GM23338 (cell line): ENCODE results near the gene DAB2. TPM values are rescaled to one million over a fixed set of nuclear protein-coding genes. Genes with fewer than 3 reads are reported as not detected.

Experiments used
- ATAC-seq: fragments of 200-7000 bp; cut with Tn5 transposase; 3 replicates; pipeline ENCODE4 v1.9.1; 2020
- DNase-seq: peaks from one replicate; pipeline ENCODE4 v3.0.0-alpha.2; 2015; ENCODE audit warnings: low spot score
- H2AFZ ChIP-seq: fragments of 200-600 bp; sonication (generic); 2 replicates; pipeline ENCODE4 v1.8.0; 2016; ENCODE audit warnings: antibody characterized with exemption, mild to moderate bottlenecking, moderate library complexity
- H3F3A ChIP-seq: fragments of 200-600 bp; sonication (generic); replicated peaks from 2 replicates; pipeline ENCODE4 v1.8.0; 2017; ENCODE audit warnings: antibody characterized with exemption, mixed run types, low read depth
- H3K27ac ChIP-seq: fragments of 200-600 bp; sonication (generic); 2 replicates; pipeline ENCODE4 v1.6.1; 2016; ENCODE audit warnings: low read depth
- H3K27me3 ChIP-seq: fragments of 200-600 bp; sonication (generic); 2 replicates; pipeline ENCODE4 v1.8.0; 2016; ENCODE audit warnings: mild to moderate bottlenecking, mixed run types, moderate library complexity; ENCODE audit not compliant: insufficient read depth
- H3K36me3 ChIP-seq: fragments of 200-600 bp; sonication (generic); 2 replicates; pipeline ENCODE4 v1.8.0; 2016; ENCODE audit warnings: mild to moderate bottlenecking; ENCODE audit not compliant: insufficient read depth
- H3K4me1 ChIP-seq: fragments of 200-600 bp; sonication (generic); 2 replicates; pipeline ENCODE4 v1.8.0; 2016; ENCODE audit warnings: mild to moderate bottlenecking, moderate library complexity; ENCODE audit not compliant: insufficient read depth
- H3K4me2 ChIP-seq: fragments of 200-600 bp; sonication (generic); 2 replicates; pipeline ENCODE4 v1.7.1; 2017; ENCODE audit warnings: mixed run types
- H3K4me3 ChIP-seq: fragments of 200-600 bp; sonication (generic); 2 replicates; pipeline ENCODE4 v1.6.1; 2016; ENCODE audit warnings: mixed run types
- H3K79me2 ChIP-seq: fragments of 200-600 bp; sonication (generic); replicated peaks from 2 replicates; pipeline ENCODE4 v1.8.0; 2017; ENCODE audit warnings: mild to moderate bottlenecking; ENCODE audit not compliant: insufficient read depth
- H3K9me2 ChIP-seq: fragments of 200-600 bp; sonication (generic); 2 replicates; pipeline ENCODE4 v1.8.0; 2017; ENCODE audit not compliant: insufficient read depth
- H4K20me1 ChIP-seq: fragments of 200-600 bp; sonication (generic); replicated peaks from 2 replicates; pipeline ENCODE4 v1.8.0; 2017; ENCODE audit warnings: mild to moderate bottlenecking; ENCODE audit not compliant: insufficient read depth
- H3K27ac Mint-ChIP-seq: 2 replicates; pipeline ENCODE4 v1.8.0; 2020; ENCODE audit warnings: inconsistent platforms, mild to moderate bottlenecking, moderate library complexity, mixed read lengths
- H3K27me3 Mint-ChIP-seq: 3 replicates; pipeline ENCODE4 v1.8.0; 2022; ENCODE audit warnings: low read depth, mild to moderate bottlenecking, moderate library complexity, mixed read lengths, inconsistent platforms; ENCODE audit not compliant: insufficient read depth, poor library complexity
- H3K36me3 Mint-ChIP-seq: 3 replicates; pipeline ENCODE4 v1.8.0; 2021; ENCODE audit warnings: low read depth, mild to moderate bottlenecking, inconsistent platforms, moderate library complexity, mixed read lengths
- H3K4me1 Mint-ChIP-seq: 3 replicates; pipeline ENCODE4 v1.8.0; 2020; ENCODE audit warnings: mild to moderate bottlenecking, inconsistent platforms, mixed read lengths
- H3K4me3 Mint-ChIP-seq: 3 replicates; pipeline ENCODE4 v1.8.0; 2021; ENCODE audit warnings: moderate library complexity, mild to moderate bottlenecking, inconsistent platforms, mixed read lengths
- H3K9me3 Mint-ChIP-seq: 3 replicates; pipeline ENCODE4 v1.8.0; 2020; ENCODE audit warnings: moderate library complexity, mild to moderate bottlenecking, inconsistent platforms, mixed read lengths
- CREB1 ChIP-seq: fragments of 250-450 bp; sonication (Bioruptor Pico); IDR thresholded peaks from 2 replicates; pipeline ENCODE4 v1.5.0; 2020; ENCODE audit warnings: low read depth, mild to moderate bottlenecking, moderate library complexity
- CTCF ChIP-seq, 2 experiments: fragments of 200-600 bp in 1 of 2; sonication (generic) in 1 of 2; conservative IDR thresholded peaks; 2 replicates each; pipeline versions ENCODE4 v1.5.1 to v1.6.1; 2016 to 2017; ENCODE audit warnings: antibody characterized with exemption in 2 of 2, low read depth in 2 of 2, mild to moderate bottlenecking in 2 of 2, moderate library complexity in 1 of 2
- ETS1 ChIP-seq: IDR thresholded peaks from 2 replicates; pipeline ENCODE4 v1.6.1; 2016; ENCODE audit warnings: antibody characterized with exemption
- EZH2 ChIP-seq: fragments of 200-600 bp; sonication (generic); IDR thresholded peaks from one replicate; pipeline ENCODE4 v1.8.0; 2017; ENCODE audit warnings: antibody characterized with exemption, mild to moderate bottlenecking, low read depth; ENCODE audit not compliant: unreplicated experiment
- EZH2phosphoT487 ChIP-seq: fragments of 200-600 bp; sonication (generic); IDR thresholded peaks from one replicate; pipeline ENCODE4 v1.8.1; 2018; ENCODE audit warnings: antibody characterized with exemption; ENCODE audit not compliant: unreplicated experiment
- JUNB ChIP-seq: IDR thresholded peaks from one replicate; pipeline ENCODE4 v1.6.1; 2016; ENCODE audit warnings: antibody characterized with exemption; ENCODE audit not compliant: unreplicated experiment
- NANOG ChIP-seq: IDR thresholded peaks from 2 replicates; pipeline ENCODE4 v1.6.1; 2016; ENCODE audit warnings: antibody characterized with exemption, borderline replicate concordance
- POLR2AphosphoS5 ChIP-seq: IDR thresholded peaks from 2 replicates; pipeline ENCODE4 v1.6.1; 2016; ENCODE audit warnings: antibody characterized with exemption, low read depth
- REST ChIP-seq: IDR thresholded peaks from one replicate; pipeline ENCODE4 v1.6.1; 2018; ENCODE audit warnings: antibody characterized with exemption; ENCODE audit not compliant: unreplicated experiment
- STAT1 ChIP-seq: IDR thresholded peaks from one replicate; pipeline ENCODE4 v1.6.1; 2016; ENCODE audit warnings: antibody characterized with exemption; ENCODE audit not compliant: unreplicated experiment
- ZNF114 ChIP-seq: fragments of 250-450 bp; sonication (Bioruptor Pico); IDR thresholded peaks from 2 replicates; pipeline ENCODE4 v1.5.0; 2020; ENCODE audit warnings: mild to moderate bottlenecking, moderate library complexity
- ZNF331 ChIP-seq: fragments of 250-450 bp; sonication (Bioruptor Pico); IDR thresholded peaks from 2 replicates; pipeline ENCODE4 v1.5.0; 2020; ENCODE audit warnings: low read depth, mild to moderate bottlenecking, moderate library complexity
- ZNF462 ChIP-seq: fragments of 250-450 bp; sonication (Bioruptor Pico); IDR thresholded peaks from 2 replicates; pipeline ENCODE4 v1.5.0; 2020; ENCODE audit warnings: mild to moderate bottlenecking, moderate library complexity
- polyA plus RNA-seq: library from polyadenylated mRNA; unstranded; fragments of >200 nt; fragmentation: Nextera tagmentation; extraction: Ambion mirVana; gene quantifications from 2 replicates; pipeline ENCODE4 v1.2.1, GENCODE V29; 2016
- total RNA-seq: library from RNA; depleted of rRNA; stranded (reverse); fragments of >200 nt; shearing (Covaris generic); gene quantifications from 2 replicates; pipeline ENCODE4 v1.2.3, GENCODE V29; 2014

Gene DAB2
- total and polyA plus RNA-seq, 2 experiments from 2014 or later, result 6.4 to 8.4 TPM

- peaks cover 5% of the 10 kb centered on the region for H3K27me3 Mint-ChIP-seq
- H3K27ac ChIP-seq, result no peak overlapping the region
- H3K9me2 ChIP-seq, result no peaks in the 10 kb centered on the region
- H3K4me1 ChIP-seq, result peaks cover 24% of the 10 kb centered on the region
- no peaks in the 10 kb centered on the region for H3K36me3 Mint-ChIP-seq
- no peaks in the 10 kb centered on the region for H3F3A ChIP-seq
- H3K27ac Mint-ChIP-seq, result no peak overlapping the region
- peaks cover 3% of the 10 kb centered on the region; the same call in 1 of the 2 replicates for H3K27me3 ChIP-seq
- ATAC-seq (no peak), DNase-seq (no peak)
- no peaks in the 10 kb centered on the region for H4K20me1 ChIP-seq
- no peak overlapping the region for H3K4me2 ChIP-seq
- H3K79me2 ChIP-seq, result no peaks in the 10 kb centered on the region
- H3K4me3 Mint-ChIP-seq, result no peak overlapping the region
- H3K36me3 ChIP-seq, result no peaks in the 10 kb centered on the region
- H3K4me1 Mint-ChIP-seq, result peaks cover 50% of the 10 kb centered on the region
- H3K4me3 ChIP-seq, result no peak overlapping the region
- no peak overlapping the region for H2AFZ ChIP-seq
- TF ChIP-seq ZNF462, result no peak
- TF ChIP-seq ZNF114, result no peak
- no peak for TF ChIP-seq EZH2phosphoT487
- TF ChIP-seq REST, result no peak
- no peak for TF ChIP-seq EZH2
- TF ChIP-seq NANOG, result no peak
- TF ChIP-seq STAT1, result no peak
- no peak for TF ChIP-seq POLR2AphosphoS5
- TF ChIP-seq CTCF (conservative IDR thresholded peaks at IDR 0.05; ENCODE audit: low read depth in 2 of 2), result no peak
- TF ChIP-seq JUNB, result no peak
- no peak for TF ChIP-seq ZNF331 (CRISPR knock-in tag)
- TF ChIP-seq ETS1, result no peak
- TF ChIP-seq CREB1 (CRISPR knock-in tag), result no peak
- H3K9me3 Mint-ChIP-seq, result no peaks in the 10 kb centered on the region
Observed at GRCh38 chr5:39420482-39421145, 4.2 kb downstream of the DAB2 start.
